Lower leg skin (tissue), 4 donors: ENCODE data around the gene PPIB. TPM values are rescaled to one million over a fixed set of nuclear protein-coding genes. Genes with fewer than 3 reads are reported as not detected.
A peak's percentile ranks its signal among the peaks of the same experiment; 100 is the strongest.

ENCODE experiments used
- DNase-seq, 2 donors: peaks; one replicate each; pipeline ENCODE4 v3.0.0-alpha.2; 2019; ENCODE audit warnings: low spot score in 2 of 2
- H3K4me3 ChIP-seq: fragments of 200-600 bp; sonication (generic); 2 replicates; pipeline ENCODE4 v1.5.1; 2017; ENCODE audit warnings: mild to moderate bottlenecking, low read depth; ENCODE audit not compliant: poor library complexity, severe bottlenecking
- CTCF ChIP-seq, 3 donors: fragments of 450-650 bp; IDR thresholded peaks; one replicate each; pipeline ENCODE4 v1.5.1; 2016; ENCODE audit warnings: antibody characterized with exemption in 3 of 3, mild to moderate bottlenecking in 3 of 3, moderate library complexity in 2 of 3
- POLR2A ChIP-seq, 2 donors: fragments of 450-650 bp; IDR thresholded peaks; one replicate each; pipeline ENCODE4 v1.6.1; 2016 to 2017; ENCODE audit warnings: antibody characterized with exemption in 2 of 2, mild to moderate bottlenecking in 1 of 2, moderate library complexity in 1 of 2
- WGBS, 2 donors: methylation state at CpG; one replicate each; pipeline ENCODE4 v1.1.5; 2018; 5-methylcytosine and 5-hydroxymethylcytosine counted together
- intact Hi-C: fragments of 100-400 bp; cut with DNase I; formaldehyde crosslinking; loops from one replicate; pipeline ENCODE4 v1.15.0; 2023; ENCODE audit warnings: low total_unique reads
- total RNA-seq, 4 donors: library from RNA; depleted of rRNA; stranded (reverse); fragments of >200 nt; gene quantifications; one replicate each; pipeline ENCODE4 v1.1.0, GENCODE V29; 2016

PPIB gene
- total RNA-seq, 4 donors from 2014 or later = 149 to 195 (median 164) TPM

GRCh38 chr15:64149893-64150578 lies 12.8 kb downstream of the PPIB start:
- peak in 1 of 2 donors; percentile 68 for DNase-seq
- H3K4me3 ChIP-seq = no peak overlapping the region
- WGBS, 2 donors = 71 to 73% methylated on average over 9 of the region's 9 CpGs
- TF ChIP-seq CTCF (IDR thresholded peaks at IDR 0.05) (no peak), POLR2A (IDR thresholded peaks at IDR 0.05) (no peak)
- intact Hi-C loops = loop anchor here (10.0 kb wide), 1 partner anchor 55 kb away; the partner anchor contains the start of genes CIAO2A and SNX1

DNA sequence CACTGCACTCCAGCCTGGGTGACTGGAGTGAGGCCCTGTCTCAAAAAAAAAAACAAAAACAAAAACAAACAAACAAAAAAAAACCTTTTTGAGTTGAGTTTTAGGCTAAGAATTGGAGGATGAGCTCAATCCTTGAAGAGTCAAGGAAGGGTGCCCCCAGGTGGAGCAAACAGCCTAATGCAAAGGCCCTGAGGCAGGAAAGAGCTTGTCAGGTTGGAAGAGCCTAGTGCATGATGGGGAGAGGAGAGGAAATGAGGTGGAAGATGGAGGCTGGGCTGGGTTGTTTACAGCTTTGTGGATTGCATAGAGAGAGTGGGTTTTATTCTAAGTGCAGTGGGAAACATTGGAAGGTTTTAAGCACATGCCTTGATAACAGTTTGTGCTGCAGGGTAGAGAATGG lies 13.4 kb downstream of the PPIB start:
- no peak for DNase-seq
- intact Hi-C loops = no loop called here
- TF ChIP-seq POLR2A (IDR thresholded peaks at IDR 0.05) = no peak
- no peak for TF ChIP-seq CTCF (IDR thresholded peaks at IDR 0.05)
- H3K4me3 ChIP-seq = no peak overlapping the region

- intact Hi-C loops = no loop called here
- DNase-seq = no peak
- TF ChIP-seq POLR2A (IDR thresholded peaks at IDR 0.05) (no peak), CTCF (IDR thresholded peaks at IDR 0.05) (no peak)
- H3K4me3 ChIP-seq = no peak overlapping the region
- 69 to 73% methylated on average over 3 of the region's 3 CpGs for WGBS, 2 donors
Measured at GRCh38 chr15:64148581-64148980, 14.2 kb downstream of the PPIB start.

DNA sequence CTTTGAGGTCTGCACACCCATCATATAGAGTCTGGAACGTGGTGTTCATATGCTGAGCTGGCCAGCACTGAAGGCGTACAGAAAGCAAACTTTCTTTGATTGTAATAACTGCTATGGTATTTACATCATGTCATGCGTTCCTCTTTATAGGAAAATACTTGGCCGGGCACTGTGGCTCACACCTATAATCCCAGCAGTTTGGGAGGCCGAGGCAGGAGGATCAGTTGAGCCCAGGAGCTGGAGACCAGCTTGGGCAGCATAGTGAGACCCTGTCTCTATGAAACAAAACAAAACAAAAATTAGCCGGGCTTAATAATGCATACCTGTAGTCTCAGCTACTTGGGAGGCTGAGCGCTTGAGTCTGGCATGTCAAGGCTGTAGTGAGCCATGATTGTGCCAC lies 14.7 kb downstream of the PPIB start:
- peak in 1 of 2 donors; percentile 50 for DNase-seq
- H3K4me3 ChIP-seq = no peak overlapping the region
- TF ChIP-seq POLR2A (IDR thresholded peaks at IDR 0.05) = no peak
- no peak for TF ChIP-seq CTCF (IDR thresholded peaks at IDR 0.05)
- WGBS, 2 donors = 79 to 84% methylated on average over 7 of the region's 7 CpGs
- intact Hi-C loops = no loop called here

DNA sequence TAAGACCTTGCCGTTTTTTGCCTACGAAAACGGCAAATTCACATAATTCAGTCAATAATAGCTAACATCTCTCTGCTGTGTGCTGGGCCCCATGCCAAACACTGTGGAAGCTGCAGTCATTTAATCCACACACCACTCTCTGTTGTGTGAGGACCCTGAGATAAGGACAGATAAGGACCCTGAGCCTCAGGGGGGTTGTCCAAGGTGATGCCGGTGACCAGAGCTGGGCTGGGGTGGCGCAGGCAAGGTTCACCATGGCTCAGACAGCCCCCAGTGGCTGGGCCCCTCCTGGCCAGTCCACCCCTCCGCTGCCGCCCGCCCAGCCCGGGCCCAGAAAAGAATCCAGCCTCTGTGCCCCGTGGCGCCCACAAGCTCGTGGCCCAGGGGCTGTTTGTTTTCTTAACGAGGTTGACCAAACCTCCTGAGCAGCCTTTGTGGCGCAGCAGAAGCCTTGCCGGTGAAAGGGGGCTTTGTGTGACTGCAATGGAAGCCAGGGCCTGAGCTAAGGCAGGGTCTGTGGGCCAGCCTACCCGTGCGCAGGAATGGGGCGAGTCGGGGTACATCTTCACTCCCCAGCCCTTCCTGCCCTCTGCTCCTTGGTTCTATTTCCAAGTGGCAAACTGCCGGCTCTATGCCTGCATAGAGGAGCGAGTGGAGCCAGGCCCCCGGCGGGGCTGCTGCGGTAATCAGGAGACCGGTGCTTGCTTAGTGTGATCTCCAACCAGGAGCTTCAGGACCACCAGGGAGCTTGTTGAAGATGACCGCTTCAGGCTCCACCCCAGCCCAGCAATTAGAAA lies 15.7 kb downstream of the PPIB start:
- TF ChIP-seq POLR2A (IDR thresholded peaks at IDR 0.05) = no peak
- no peak for TF ChIP-seq CTCF (IDR thresholded peaks at IDR 0.05)
- intact Hi-C loops = no loop called here
- H3K4me3 ChIP-seq = no peak overlapping the region
- peak in 1 of 2 donors; percentile 80 for DNase-seq
- WGBS, 2 donors = 84 to 88% methylated on average over 18 to 24 of the region's 26 CpGs
